ENCODE results near the gene RSU1.

The RSU1 gene

GRCh38 chr10:16652154-16652553 lies 165.1 kb downstream of the RSU1 start:
- no peaks in the 10 kb centered on the region for H4K20me1 ChIP-seq (ENCODE audit: insufficient read depth, low read length)

GRCh38 chr10:16649757-16650156 lies 167.5 kb downstream of the RSU1 start:
- no peaks in the 10 kb centered on the region for H3K4me1 ChIP-seq (ENCODE audit: insufficient read depth, low read length, severe bottlenecking)
- no peaks in the 10 kb centered on the region for H3K79me2 ChIP-seq (ENCODE audit: insufficient read depth, low read length)
- H3K36me3 ChIP-seq (ENCODE audit: insufficient read depth, low read length): no peaks in the 10 kb centered on the region
- no peaks in the 10 kb centered on the region for H4K20me1 ChIP-seq (ENCODE audit: insufficient read depth, low read length)
- H3K4me2 ChIP-seq (ENCODE audit: low read length): no peak overlapping the region
- H3K9ac ChIP-seq (ENCODE audit: low read length): no peak overlapping the region
- H3K4me3 ChIP-seq (ENCODE audit: low read depth, low read length, poor library complexity, severe bottlenecking): no peak overlapping the region
- H3K9me2 ChIP-seq (ENCODE audit: low read depth, low read length): no peaks in the 10 kb centered on the region
- no peaks in the 10 kb centered on the region for H3K9me3 ChIP-seq (ENCODE audit: low read length)
- H3K27me3 ChIP-seq (ENCODE audit: insufficient read depth, low read length): no peaks in the 10 kb centered on the region
- no peaks in the 10 kb centered on the region for H3F3A ChIP-seq (ENCODE audit: insufficient read depth, low read length)
- no peak overlapping the region for H3K27ac ChIP-seq (ENCODE audit: low read depth, low read length, poor library complexity, severe bottlenecking)
- H2AFZ ChIP-seq (ENCODE audit: low read length): no peak overlapping the region
- TF ChIP-seq CTCF (IDR thresholded peaks at IDR 0.05; ENCODE audit: low read length) (no peak), EZH2 (IDR thresholded peaks at IDR 0.05; ENCODE audit: borderline replicate concordance, low read length) (no peak)

More at GRCh38 chr10:16652154-16652553, 165.1 kb downstream of the RSU1 start:
- Histone ChIP-seq H3K9ac (ENCODE audit: low read length) (no peak overlapping the region), H3K36me3 (ENCODE audit: insufficient read depth, low read length) (no peaks in the 10 kb centered on the region), H3K4me2 (ENCODE audit: low read length) (no peak overlapping the region), H3K4me1 (ENCODE audit: insufficient read depth, low read length, severe bottlenecking) (no peaks in the 10 kb centered on the region), H3K79me2 (ENCODE audit: insufficient read depth, low read length) (no peaks in the 10 kb centered on the region), H3K27me3 (ENCODE audit: insufficient read depth, low read length) (no peaks in the 10 kb centered on the region), H3K27ac (ENCODE audit: low read depth, low read length, poor library complexity, severe bottlenecking) (no peak overlapping the region), H3F3A (ENCODE audit: insufficient read depth, low read length) (no peaks in the 10 kb centered on the region), H3K4me3 (ENCODE audit: low read depth, low read length, poor library complexity, severe bottlenecking) (no peak overlapping the region), H3K9me2 (ENCODE audit: low read depth, low read length) (no peaks in the 10 kb centered on the region), H2AFZ (ENCODE audit: low read length) (no peak overlapping the region), H3K9me3 (ENCODE audit: low read length) (no peaks in the 10 kb centered on the region)
- TF ChIP-seq EZH2 (IDR thresholded peaks at IDR 0.05; ENCODE audit: borderline replicate concordance, low read length) (no peak), CTCF (IDR thresholded peaks at IDR 0.05; ENCODE audit: low read length) (no peak)

GRCh38 chr10:16648366-16648765 lies 168.9 kb downstream of the RSU1 start:
- Histone ChIP-seq H3K27me3 (ENCODE audit: insufficient read depth, low read length) (no peaks in the 10 kb centered on the region), H3K4me1 (ENCODE audit: insufficient read depth, low read length, severe bottlenecking) (no peaks in the 10 kb centered on the region), H3K4me2 (ENCODE audit: low read length) (no peak overlapping the region), H3K4me3 (ENCODE audit: low read depth, low read length, poor library complexity, severe bottlenecking) (no peak overlapping the region), H2AFZ (ENCODE audit: low read length) (no peak overlapping the region), H3K9me2 (ENCODE audit: low read depth, low read length) (no peaks in the 10 kb centered on the region), H3K36me3 (ENCODE audit: insufficient read depth, low read length) (no peaks in the 10 kb centered on the region), H3F3A (ENCODE audit: insufficient read depth, low read length) (no peaks in the 10 kb centered on the region), H3K79me2 (ENCODE audit: insufficient read depth, low read length) (no peaks in the 10 kb centered on the region), H4K20me1 (ENCODE audit: insufficient read depth, low read length) (no peaks in the 10 kb centered on the region), H3K27ac (ENCODE audit: low read depth, low read length, poor library complexity, severe bottlenecking) (no peak overlapping the region), H3K9ac (ENCODE audit: low read length) (no peak overlapping the region), H3K9me3 (ENCODE audit: low read length) (no peaks in the 10 kb centered on the region)
- no peak for TF ChIP-seq EZH2 (IDR thresholded peaks at IDR 0.05; ENCODE audit: borderline replicate concordance, low read length)
- no peak for TF ChIP-seq CTCF (IDR thresholded peaks at IDR 0.05; ENCODE audit: low read length)

Data from OCI-LY1 (cell line).